SW 1271 (cell line): ENCODE results near the gene PDE4D.
A peak's percentile ranks its signal among the peaks of the same experiment; 100 is the strongest.

Experiments used
- DNase-seq, 2 experiments: peaks; one replicate each; lab custom pipeline; 2025; lab: John Stamatoyannopoulos, UW

PDE4D gene

DNA sequence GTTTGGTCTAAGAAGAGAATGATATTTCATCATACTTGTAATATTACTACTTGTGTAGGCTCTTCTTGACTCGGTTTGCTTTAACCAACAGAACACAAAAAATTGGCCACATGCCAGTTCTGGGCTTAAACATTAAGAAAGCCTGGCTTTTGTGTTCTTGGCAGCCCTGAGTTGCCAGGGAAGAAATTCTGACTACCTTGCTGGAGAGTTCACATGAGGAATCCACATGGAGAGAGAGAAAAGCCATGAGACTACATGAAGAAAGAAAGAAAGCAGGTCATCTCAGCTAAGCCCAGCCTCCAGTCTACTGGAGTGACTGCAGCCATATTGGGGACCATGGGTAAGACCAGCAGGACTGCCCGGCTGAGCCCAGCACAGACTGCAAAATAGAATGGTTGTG lies 785.8 kb downstream of the PDE4D start:
- no peak for DNase-seq

GRCh38 chr5:59104400-59105127 lies 789.0 kb downstream of the PDE4D start:
- DNase-seq: no peak

- DNase-seq: no peak
These were observed 790.2 kb downstream of the PDE4D start for GRCh38 chr5:59103303-59103702.

DNA sequence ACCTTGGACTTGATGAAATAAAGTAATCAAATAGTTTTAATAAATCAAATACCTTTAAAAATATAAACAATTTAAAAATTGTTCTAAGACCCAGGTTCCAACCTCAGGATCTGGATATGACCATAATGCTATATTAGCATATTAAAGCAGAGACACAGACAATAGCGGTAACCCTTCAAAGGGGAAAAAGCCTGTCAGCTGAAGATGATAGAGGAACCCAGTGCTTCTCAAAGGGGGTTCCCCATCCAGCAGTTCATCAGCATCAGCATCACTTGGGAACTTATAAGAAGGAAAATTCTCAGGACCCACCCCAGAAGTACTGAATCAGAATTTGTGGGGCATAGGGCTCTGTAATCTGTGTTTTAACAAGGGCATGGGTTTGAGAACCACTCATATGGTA lies 791.1 kb downstream of the PDE4D start:
- no peak for DNase-seq

- DNase-seq: no peak
These were observed 792.7 kb downstream of the PDE4D start for GRCh38 chr5:59100875-59101274.

- no peak for DNase-seq
These were observed 793.6 kb downstream of the PDE4D start for GRCh38 chr5:59099995-59100345.

DNA sequence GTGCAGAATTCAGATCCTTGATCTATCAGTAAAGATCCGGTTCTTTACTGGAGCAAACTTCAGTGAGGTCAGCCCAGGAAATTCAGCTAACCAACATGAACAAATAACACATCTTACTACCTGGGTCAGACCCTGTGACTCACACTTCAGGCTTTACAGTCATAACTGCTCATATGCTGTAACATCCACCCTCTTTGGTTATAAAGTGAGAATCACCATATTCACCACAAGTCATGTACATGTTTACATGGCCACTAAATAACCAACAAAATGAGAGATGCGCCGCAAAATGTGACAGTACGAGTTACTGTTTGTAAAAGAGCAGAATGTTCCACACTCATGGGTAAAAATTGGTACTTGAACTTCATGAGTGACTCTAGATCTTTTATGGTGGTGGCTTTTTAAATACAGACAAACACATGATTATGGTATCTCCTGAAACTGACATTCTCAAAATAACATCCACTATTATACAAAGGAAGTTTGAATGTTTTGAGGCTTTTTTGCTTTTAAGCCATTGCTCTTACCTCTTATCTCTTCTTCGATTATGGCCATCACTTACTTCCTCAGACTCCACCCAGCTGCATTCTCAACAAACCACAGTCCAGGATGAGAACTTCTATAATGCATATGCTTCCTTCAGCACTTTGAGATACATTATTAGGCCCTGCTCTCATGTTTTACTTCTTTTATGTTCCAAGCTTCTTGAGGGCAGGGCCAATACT lies 794.1 kb downstream of the PDE4D start:
- peak in 1 of 2 experiments; percentile 23 for DNase-seq

DNA sequence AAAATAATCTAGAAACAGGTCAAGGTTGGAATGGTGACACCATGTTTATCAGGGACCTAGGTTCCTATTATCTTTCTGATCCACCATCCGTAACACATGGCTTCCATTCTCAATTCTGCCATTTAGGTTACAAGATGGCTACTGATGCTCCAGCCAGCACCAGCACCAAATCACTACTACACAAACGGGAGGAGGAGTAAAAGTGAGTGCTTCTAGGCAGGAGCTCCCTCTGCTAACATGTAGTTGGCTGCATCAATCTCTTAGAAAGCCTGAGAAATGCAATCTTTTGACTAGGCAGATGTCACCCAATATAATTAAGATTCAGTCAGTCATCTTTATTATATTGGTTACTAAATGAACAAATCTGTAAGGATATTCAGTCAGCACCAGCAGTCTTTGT lies 794.8 kb downstream of the PDE4D start:
- no peak for DNase-seq

DNA sequence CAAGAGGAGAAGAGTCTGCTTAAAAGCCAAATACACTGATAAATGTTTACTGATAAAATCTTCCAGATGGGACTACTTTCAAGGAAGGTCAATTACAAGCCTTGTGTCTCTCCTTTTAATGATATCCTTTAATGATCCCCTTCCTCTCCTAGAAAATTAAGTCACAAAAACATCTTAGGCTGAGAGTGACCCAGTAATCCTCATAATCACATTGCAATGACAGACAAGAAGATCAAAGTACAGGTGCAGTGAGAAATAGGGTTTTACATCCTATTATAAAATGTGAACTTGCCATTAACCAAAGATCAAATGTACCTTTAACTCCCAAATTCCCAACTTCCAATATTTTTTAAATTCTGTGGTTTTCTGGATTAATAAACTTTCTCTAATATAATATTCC lies 795.8 kb downstream of the PDE4D start:
- no peak for DNase-seq

DNA sequence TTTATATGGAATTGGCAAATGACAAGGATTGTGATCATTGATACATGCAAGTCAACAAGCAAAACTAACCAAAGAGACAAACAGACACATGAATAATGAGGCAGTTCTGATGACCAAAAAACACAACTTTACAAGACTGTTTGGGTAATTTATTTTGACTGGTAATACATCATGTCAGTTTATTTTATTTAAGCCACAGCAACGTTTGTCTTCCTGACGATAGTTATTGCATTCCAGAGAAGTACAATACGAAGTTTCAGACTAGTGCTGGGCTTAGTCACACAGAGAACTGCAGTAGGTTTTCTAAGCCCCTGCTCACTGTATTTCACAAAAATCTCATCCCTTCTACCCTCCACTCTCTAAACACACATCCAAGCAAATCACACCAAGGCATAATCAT lies 796.4 kb downstream of the PDE4D start:
- no peak for DNase-seq

DNA sequence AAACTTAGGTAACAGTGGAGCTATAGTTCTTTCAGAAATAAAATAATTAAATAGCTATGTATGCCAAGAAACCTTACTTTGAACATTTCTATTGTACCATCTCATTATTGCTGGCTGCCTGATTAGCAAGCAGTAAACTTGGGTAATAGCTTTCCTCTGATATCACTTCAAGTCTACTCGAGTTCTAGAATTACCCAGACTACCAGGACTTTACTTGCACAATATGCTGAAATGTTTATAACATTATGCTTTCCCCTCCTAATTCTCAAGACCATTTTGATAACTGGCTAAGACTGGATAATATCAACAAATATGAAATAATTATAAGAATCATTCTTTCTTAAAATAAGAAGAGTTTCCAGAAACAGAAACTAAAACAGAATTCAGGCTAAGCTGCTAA lies 798.0 kb downstream of the PDE4D start:
- DNase-seq: no peak

GRCh38 chr5:59094864-59095263 lies 798.7 kb downstream of the PDE4D start:
- DNase-seq: no peak

DNA sequence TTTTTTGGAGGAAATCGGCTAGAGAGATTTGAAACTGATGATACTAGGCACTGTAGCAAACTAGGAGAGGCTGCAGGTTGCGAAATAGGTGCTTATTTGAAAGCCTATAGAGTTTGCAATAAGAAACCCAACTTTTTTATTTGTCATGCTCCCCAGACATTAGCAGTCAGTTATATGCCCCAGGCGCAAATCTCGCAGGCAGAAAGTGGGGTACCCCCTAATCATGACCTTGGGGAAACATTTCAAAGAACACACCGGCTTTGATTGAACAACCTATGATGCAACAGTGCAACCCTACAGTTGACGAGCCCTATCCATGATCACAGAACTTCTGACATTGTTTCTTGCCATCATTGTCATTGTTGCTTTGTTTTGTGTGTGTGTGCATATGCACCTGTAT lies 800.2 kb downstream of the PDE4D start:
- no peak for DNase-seq

GRCh38 chr5:59092758-59093157 lies 800.8 kb downstream of the PDE4D start:
- no peak for DNase-seq

- DNase-seq: no peak
These were observed 801.6 kb downstream of the PDE4D start for GRCh38 chr5:59091965-59092364.

- no peak for DNase-seq
These were observed 803.2 kb downstream of the PDE4D start for GRCh38 chr5:59090323-59090722.

DNA sequence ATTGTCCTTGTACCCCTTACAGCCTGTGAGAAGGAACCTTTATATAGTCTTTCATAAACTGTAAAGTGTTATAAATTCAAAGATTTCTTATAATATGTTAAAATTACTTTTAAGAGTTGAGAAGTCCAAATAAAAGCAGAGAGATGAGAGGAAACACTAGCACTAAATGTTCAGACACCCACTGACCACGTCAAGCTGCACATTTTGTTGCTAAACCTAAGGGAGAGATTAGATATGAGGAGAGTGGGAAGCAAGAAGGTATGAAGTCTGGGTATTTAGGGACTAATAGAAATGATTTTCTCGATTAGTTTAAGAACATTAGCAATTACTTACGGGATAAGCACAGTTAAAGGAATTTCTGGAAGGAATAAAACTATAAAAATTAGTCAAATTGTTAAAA lies 803.8 kb downstream of the PDE4D start:
- DNase-seq: no peak

- no peak for DNase-seq
These were observed 805.0 kb downstream of the PDE4D start for GRCh38 chr5:59088546-59088945.

DNA sequence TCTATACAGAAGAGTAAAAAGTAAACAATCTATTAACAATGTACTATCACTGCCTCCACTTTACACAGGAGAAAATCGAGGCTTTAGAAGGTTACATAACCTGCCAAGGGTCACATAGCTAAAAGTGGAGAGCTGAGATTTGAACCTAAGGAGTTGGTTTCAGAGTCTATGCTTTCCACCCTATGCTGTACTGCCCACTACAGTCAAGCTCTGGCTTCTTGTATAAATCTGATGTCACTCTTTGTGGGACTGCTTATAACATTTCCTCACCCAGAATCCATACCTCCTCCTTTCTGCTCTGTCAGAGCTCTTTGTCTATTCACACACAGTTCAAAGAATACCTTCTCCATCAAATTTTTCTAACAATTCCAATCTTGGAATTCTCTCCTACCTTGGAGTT lies 807.5 kb downstream of the PDE4D start:
- no peak for DNase-seq

DNA sequence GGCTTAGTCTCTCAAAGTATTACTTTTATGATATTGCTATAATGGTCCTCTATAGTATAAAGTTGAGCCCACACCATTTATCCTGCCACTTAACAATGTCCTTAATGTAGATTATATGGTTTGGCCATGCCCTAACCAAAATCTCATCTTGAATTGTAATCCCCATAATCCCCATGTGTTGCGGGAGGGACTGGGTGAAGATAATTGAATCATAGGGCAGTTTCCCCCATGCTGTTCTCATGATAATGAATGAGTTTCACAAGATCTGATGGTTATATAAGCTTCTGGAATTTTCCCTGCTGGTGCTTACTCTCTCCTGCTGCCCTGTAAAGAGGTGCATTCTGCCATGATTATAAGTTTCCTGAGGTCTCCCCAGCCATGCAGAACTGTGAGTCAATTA lies 811.8 kb downstream of the PDE4D start:
- no peak for DNase-seq

GRCh38 chr5:59079622-59080620 lies 813.6 kb downstream of the PDE4D start:
- peak in 1 of 2 experiments; percentile 29 for DNase-seq

GRCh38 chr5:59071755-59072549 lies 821.6 kb downstream of the PDE4D start:
- DNase-seq: no peak
